Caki2 (cell line): ENCODE results near the gene NR4A2. TPM values are rescaled to one million over a fixed set of nuclear protein-coding genes. Genes with fewer than 3 reads are reported as not detected.
"Not testable (repeated sequence)": the region's sequence is repeated elsewhere in the genome, so short reads cannot be mapped to it uniquely, and the experiment has no call there.

Experiments
- DNase-seq: peaks from one replicate; pipeline ENCODE4 v3.0.0-alpha.2; 2015; ENCODE audit warnings: low read depth
- in situ Hi-C: cut with HindIII; loops from 2 replicates; pipeline ENCODE4 v1.10.0; 2016; ENCODE audit warnings: low sequenced_read_pairs, low pct_unique_long_range_greater_than_20kb, mixed read lengths
- total RNA-seq: library from RNA; depleted of rRNA; stranded (reverse); fragments of >200 nt; shearing (Covaris generic); gene quantifications from 2 replicates; pipeline ENCODE4 v1.2.3, GENCODE V29; 2014; ENCODE audit warnings: low replicate concordance; rRNA removed

NR4A2 gene
- total RNA-seq, 1 experiment from 2014 or later, result not detected

DNA sequence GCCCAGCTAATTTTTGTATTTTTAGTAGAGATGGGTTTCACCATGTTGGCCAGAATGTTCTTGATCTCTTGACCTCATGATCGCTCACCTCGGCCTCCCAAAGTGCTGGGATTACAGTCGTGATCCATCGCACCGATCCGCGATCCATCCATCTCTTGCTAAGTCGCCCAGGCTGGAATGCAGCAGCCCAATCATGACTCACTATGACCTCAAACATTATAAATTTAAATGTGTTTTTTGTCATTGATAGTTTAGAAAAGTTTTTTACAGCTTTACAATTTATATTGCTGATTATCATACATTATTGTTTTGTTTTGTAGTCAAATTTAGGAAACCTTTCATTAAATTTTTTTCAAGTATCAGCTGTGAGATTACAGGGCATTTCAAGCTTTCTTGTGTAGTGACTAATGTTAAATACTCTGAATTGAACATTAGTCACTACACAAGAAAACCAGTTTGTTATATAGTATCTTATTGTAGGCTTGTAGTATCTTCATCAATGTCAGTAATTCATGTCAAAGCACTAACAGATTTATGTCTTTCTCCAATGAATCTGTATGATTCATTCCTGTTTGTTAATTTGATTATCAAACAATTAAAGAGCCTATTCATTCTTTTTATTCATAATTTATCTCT, 37.5 kb downstream of the NR4A2 start:
- in situ Hi-C loops, result no loop called here
- no peak for DNase-seq

DNA sequence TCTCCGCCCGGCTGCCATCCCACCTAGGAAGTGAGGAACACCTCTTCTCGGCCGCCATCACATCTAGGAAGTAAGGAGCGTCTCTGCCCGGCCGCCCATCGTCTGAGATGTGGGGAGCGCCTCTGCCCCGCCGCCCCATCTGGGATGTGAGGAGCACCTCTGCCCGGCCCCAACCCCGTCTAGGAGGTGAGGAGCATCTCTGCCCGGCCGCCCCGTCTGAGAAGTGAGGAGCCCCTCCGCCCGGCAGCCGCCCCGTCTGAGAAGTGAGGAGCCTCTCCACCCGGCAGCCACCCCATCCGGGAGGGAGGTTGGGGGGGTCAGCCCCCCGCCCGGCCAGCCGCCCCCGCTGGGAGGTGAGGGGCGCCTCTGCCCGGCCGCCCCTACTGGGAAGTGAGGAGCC, 39.1 kb downstream of the NR4A2 start:
- DNase-seq, in situ Hi-C loops: not testable (repeated sequence)

DNA sequence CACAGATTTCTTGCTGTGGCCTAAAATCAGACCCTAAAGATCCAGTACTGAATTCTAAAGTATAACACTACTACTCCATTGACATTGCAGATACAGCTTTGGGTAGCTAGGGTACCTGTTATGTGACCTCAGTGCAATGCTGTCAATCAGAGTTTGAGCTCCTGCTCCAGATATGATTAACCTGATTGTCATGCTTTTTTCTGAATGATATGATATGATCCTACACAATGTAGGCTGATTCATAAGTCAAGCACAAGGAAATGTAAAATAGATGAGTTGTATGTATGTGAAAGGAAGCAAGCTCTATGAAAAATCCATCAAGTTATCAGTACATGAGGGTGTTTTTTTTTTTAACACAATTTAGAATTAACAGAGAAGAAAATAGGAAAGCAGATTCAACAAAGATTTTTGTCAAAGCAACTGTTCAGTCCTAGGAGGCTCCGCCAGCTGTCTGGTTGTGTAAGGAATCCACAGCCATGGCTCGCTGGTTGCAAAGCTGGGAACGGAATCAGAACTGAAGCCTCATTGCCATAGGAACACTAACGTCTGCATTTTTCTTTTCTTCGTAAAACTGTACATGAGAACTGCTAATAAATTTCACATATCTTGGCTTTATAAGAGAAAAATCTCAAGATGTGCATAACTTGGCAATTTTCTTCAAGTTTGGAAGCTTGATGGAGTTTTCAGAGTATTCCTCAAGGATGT, 52.9 kb downstream of the NR4A2 start:
- in situ Hi-C loops, result no loop called here

More for the DNA sequence above, 52.9 kb downstream of the NR4A2 start:
- no peak for DNase-seq

Other genes starting within 250 kb of the NR4A2 start
- 21.3 and 22.5 TPM in 2 replicates for gene GPD2, start 103.7 kb upstream of the NR4A2 start, total RNA-seq